NCI-H128 (cell line): ENCODE results near the gene NOX1.
A peak's percentile ranks its signal among the peaks of the same experiment; 100 is the strongest.
"Not testable (repeated sequence)": the region's sequence is repeated elsewhere in the genome, so short reads cannot be mapped to it uniquely, and the experiment has no call there.

Experiments used
- DNase-seq: peaks from one replicate; lab custom pipeline; 2025; ENCODE audit not compliant: unreplicated experiment; lab: John Stamatoyannopoulos, UW

NOX1 gene

GRCh38 chrX:100819837-100820666 lies 54.1 kb downstream of the NOX1 start, which contains the start of gene CSTF2:
CSTF2 (plus strand) TSS chrX:100820391; CDS start chrX:100820417, 26 bp downstream.
- DNase-seq = peak; percentile 43

GRCh38 chrX:100819534-100819836 lies 54.7 kb downstream of the NOX1 start:
- no peak for DNase-seq

GRCh38 chrX:100817340-100817739 lies 56.8 kb downstream of the NOX1 start:
- DNase-seq = no peak

GRCh38 chrX:100812216-100813158 lies 61.7 kb downstream of the NOX1 start:
- DNase-seq = no peak

GRCh38 chrX:100808265-100808664 lies 65.9 kb downstream of the NOX1 start:
- DNase-seq = not testable (repeated sequence)

- no peak for DNase-seq
Observed at GRCh38 chrX:100804780-100805179, 69.4 kb downstream of the NOX1 start.

- DNase-seq = no peak
Observed at GRCh38 chrX:100802843-100803242, 71.3 kb downstream of the NOX1 start.

GRCh38 chrX:100798484-100799214 lies 75.5 kb downstream of the NOX1 start:
- no peak for DNase-seq

- DNase-seq = no peak
Observed at GRCh38 chrX:100797359-100797758, 76.8 kb downstream of the NOX1 start.

- DNase-seq = not testable (repeated sequence)
Observed at GRCh38 chrX:100796371-100796770, 77.8 kb downstream of the NOX1 start.
